H1 (cell line): ENCODE results near the gene STIL. TPM values are rescaled to one million over a fixed set of nuclear protein-coding genes. Genes with fewer than 3 reads are reported as not detected.

Experiments used
- CHD7 ChIP-seq: fragments of 300-600 bp; sonication (generic); IDR thresholded peaks from 2 replicates; pipeline ENCODE4 v1.7.1; 2012; ENCODE audit warnings: low read length, moderate library complexity, mild to moderate bottlenecking, inconsistent platforms; ENCODE audit not compliant: insufficient replicate concordance
- CTBP2 ChIP-seq: IDR thresholded peaks from 2 replicates; pipeline ENCODE4 v1.7.0; 2011; ENCODE audit warnings: borderline replicate concordance, mild to moderate bottlenecking, moderate library complexity, mixed read lengths, low read length; ENCODE audit not compliant: insufficient read depth, insufficient read length
- CTCF ChIP-seq, 3 experiments: IDR thresholded peaks; 1 replicate in 2 of 3; 2 replicates in 1 of 3; pipeline versions ENCODE4 v1.5.1 to v1.6.1; 2011; ENCODE audit warnings: low read length in 3 of 3, mild to moderate bottlenecking in 3 of 3, inconsistent platforms in 2 of 3, low read depth in 1 of 3, moderate library complexity in 1 of 3; ENCODE audit not compliant: insufficient read depth in 1 of 3; ENCODE audit errors: control extremely low read depth in 1 of 3
- HDAC2 ChIP-seq, 2 experiments: fragments of 300-600 bp in 1 of 2; sonication (generic) in 1 of 2; IDR thresholded peaks; 2 replicates each; pipeline ENCODE4 v1.6.1; 2011 to 2012; ENCODE audit warnings: low read depth in 2 of 2, low read length in 2 of 2, mild to moderate bottlenecking in 2 of 2, moderate library complexity in 2 of 2, borderline replicate concordance in 1 of 2, inconsistent platforms in 1 of 2
- POLR2AphosphoS5 ChIP-seq: IDR thresholded peaks from 2 replicates; pipeline ENCODE4 v1.6.1; 2011; ENCODE audit warnings: low read depth, low read length
- RFX5 ChIP-seq: IDR thresholded peaks from 2 replicates; pipeline ENCODE4 v1.6.1; 2011; ENCODE audit warnings: low read depth, low read length, improper control_type of control experiment, borderline replicate concordance
- SIN3A ChIP-seq, 2 experiments: IDR thresholded peaks in 1 of 2; conservative IDR thresholded peaks in 1 of 2; 2 replicates each; pipeline ENCODE4 v1.6.1; 2011 to 2012; ENCODE audit warnings: low read length in 2 of 2, improper control_type of control experiment in 1 of 2, low read depth in 1 of 2, mild to moderate bottlenecking in 1 of 2
- SP2 ChIP-seq: IDR thresholded peaks from 2 replicates; pipeline ENCODE4 v1.6.1; 2012; ENCODE audit warnings: mild to moderate bottlenecking, low read length, inconsistent platforms
- polyA plus RNA-seq, 7 experiments: library from polyadenylated mRNA; depleted of rRNA in 3 of 7; stranded (reverse) in 5 of 7; unstranded in 2 of 7; fragments of >200 nt in 5 of 7; fragments of 200-250 nt in 2 of 7; gene quantifications; 1 replicate in 5 of 7; 2 replicates in 1 of 7; 4 replicates in 1 of 7; pipeline versions ENCODE4 v1.2.1 to v1.2.3, GENCODE V29; 2011 to 2013; ENCODE audit warnings: missing spikeins in 2 of 7, mixed read lengths in 2 of 7
- total RNA-seq: library from RNA; stranded (reverse); fragmentation: NEBNext Ultra II Directional; extraction: Animal tissue kit (Norgen Biotek cat#: 25700); gene quantifications from 2 replicates; pipeline ENCODE4 v1.2.1, GENCODE V29; 2021

The STIL gene
- total and polyA plus RNA-seq, 2 of the 8 experiments (the other 6 are each of a cell fraction or from before 2014, with no cell fraction given): 13.6 to 25.1 TPM

- no peak for TF ChIP-seq CTCF (IDR thresholded peaks at IDR 0.05; ENCODE audit: control extremely low read depth in 1 of 3, insufficient read depth in 1 of 3, low read depth in 1 of 3, low read length in 3 of 3)
- no peak for TF ChIP-seq RFX5
- TF ChIP-seq SP2: no peak
- no peak for TF ChIP-seq HDAC2 (IDR thresholded peaks at IDR 0.05; ENCODE audit: borderline replicate concordance in 1 of 2, low read depth in 2 of 2, low read length in 2 of 2)
- TF ChIP-seq SIN3A (conservative IDR thresholded peaks at IDR 0.05 in 1 of 2, IDR thresholded peaks at IDR 0.05 in 1 of 2; ENCODE audit: low read depth in 1 of 2, low read length in 2 of 2): no peak
- TF ChIP-seq CHD7: no peak
- TF ChIP-seq POLR2AphosphoS5: no peak
- no peak for TF ChIP-seq CTBP2
Measured at GRCh38 chr1:47222476-47222875, 91.5 kb downstream of the STIL start (continued).
